Endothelial cell of umbilical vein (primary cell): ENCODE data around the gene MORC3. TPM values are rescaled to one million over a fixed set of nuclear protein-coding genes. Genes with fewer than 3 reads are reported as not detected.
A peak's percentile ranks its signal among the peaks of the same experiment; 100 is the strongest.

Experiments
- BruUV-seq: library from RNA; stranded (reverse); fragments of 400-500 nt; replicated peaks from 2 replicates; lab custom pipeline; 2021; lab: Mats Ljungman, UMichigan
- CTCF ChIA-PET: fragments of 300-600, 350-600 bp; sonication (Branson Sonifier 250); formaldehyde crosslinking; loops from one replicate; lab custom pipeline; 2021; ENCODE audit warnings: antibody characterized with exemption, inconsistent platforms; lab: Charles Lee
- POLR2A ChIA-PET: fragments of 300-600, 350-600 bp; sonication (Branson Sonifier 250); formaldehyde crosslinking; loops from one replicate; lab custom pipeline; 2021; ENCODE audit warnings: antibody characterized with exemption, inconsistent platforms; lab: Charles Lee
- DNase-seq: peaks from one replicate; pipeline ENCODE4 v3.0.0-alpha.2; 2011; ENCODE audit warnings: low read depth, low spot score
- FAIRE-seq: peaks from 2 replicates; lab custom pipeline; 2011; peaks lifted over from hg19 to GRCh38; lab: Jason Lieb, UNC
- H2AFZ ChIP-seq: 2 replicates; pipeline ENCODE4 v1.6.0; 2012; ENCODE audit warnings: low read depth, low read length, control low read depth, inconsistent platforms
- H3K27ac ChIP-seq: 2 replicates; pipeline ENCODE4 v1.5.1; 2011; ENCODE audit warnings: low read depth, mild to moderate bottlenecking, control low read depth, low read length, moderate library complexity; ENCODE audit not compliant: insufficient read depth
- H3K27me3 ChIP-seq, 2 experiments: 2 replicates each; pipeline versions ENCODE4 v1.6.0 to v1.6.1; 2011; ENCODE audit warnings: low read length in 2 of 2, mixed read lengths in 1 of 2; ENCODE audit not compliant: control insufficient read depth in 2 of 2, insufficient read depth in 2 of 2
- H3K36me3 ChIP-seq, 2 experiments: 2 replicates in 1 of 2; 3 replicates in 1 of 2; pipeline ENCODE4 v1.5.1; 2011; ENCODE audit warnings: low read length in 2 of 2, mild to moderate bottlenecking in 1 of 2, moderate library complexity in 1 of 2; ENCODE audit not compliant: control insufficient read depth in 2 of 2, insufficient read depth in 2 of 2; ENCODE audit errors: extremely low read depth in 1 of 2
- H3K4me1 ChIP-seq: 3 replicates; pipeline ENCODE4 v1.5.1; 2011; ENCODE audit warnings: mild to moderate bottlenecking, low read length; ENCODE audit not compliant: control insufficient read depth, insufficient read depth; ENCODE audit errors: extremely low read depth
- H3K4me2 ChIP-seq: 2 replicates; pipeline ENCODE4 v1.6.1; 2011; ENCODE audit warnings: low read length, control low read depth, mixed read lengths; ENCODE audit not compliant: insufficient read depth
- H3K4me3 ChIP-seq, 3 experiments: fragments of 200-600 bp in 1 of 3; sonication (generic), shearing (Covaris generic) in 1 of 3; replicated peaks in 1 of 3; 2 replicates each; pipeline ENCODE4 v1.5.1; 2011 to 2016; ENCODE audit warnings: control low read depth in 3 of 3, low read length in 3 of 3, mild to moderate bottlenecking in 2 of 3, inconsistent platforms in 1 of 3, low read depth in 1 of 3, moderate library complexity in 1 of 3; ENCODE audit not compliant: insufficient read depth in 1 of 3
- H3K79me2 ChIP-seq: 2 replicates; pipeline ENCODE4 v1.6.0; 2012; ENCODE audit warnings: low read length, inconsistent platforms; ENCODE audit not compliant: control insufficient read depth, insufficient read depth
- H3K9ac ChIP-seq: replicated peaks from 2 replicates; pipeline ENCODE3; 2011; ENCODE audit warnings: low read length, control low read depth; ENCODE audit not compliant: insufficient read depth; ENCODE audit errors: extremely low read depth
- H3K9me1 ChIP-seq: replicated peaks from 3 replicates; pipeline ENCODE4 v1.6.0; 2011; ENCODE audit warnings: mild to moderate bottlenecking, low read length; ENCODE audit not compliant: control insufficient read depth, insufficient read depth; ENCODE audit errors: extremely low read depth
- H3K9me3 ChIP-seq: replicated peaks from 2 replicates; pipeline ENCODE4 v1.5.1; 2012; ENCODE audit warnings: low read length, inconsistent platforms; ENCODE audit not compliant: control insufficient read depth, insufficient read depth
- H4K20me1 ChIP-seq: replicated peaks from 2 replicates; pipeline ENCODE3; 2011; ENCODE audit warnings: mild to moderate bottlenecking, low read length; ENCODE audit not compliant: control insufficient read depth, insufficient read depth; ENCODE audit errors: extremely low read depth
- EZH2 ChIP-seq: IDR thresholded peaks from 2 replicates; pipeline ENCODE4 v1.6.1; 2012; ENCODE audit warnings: borderline replicate concordance, low read depth, mild to moderate bottlenecking, moderate library complexity, low read length, inconsistent platforms; ENCODE audit not compliant: severe bottlenecking
- GATA2 ChIP-seq: IDR thresholded peaks from 2 replicates; pipeline ENCODE4 v1.7.0; 2011; ENCODE audit warnings: low read depth, mild to moderate bottlenecking, moderate library complexity, mixed read lengths, low read length; ENCODE audit not compliant: insufficient read length, insufficient read depth
- POLR2A ChIP-seq: IDR thresholded peaks from 2 replicates; pipeline ENCODE4 v1.6.1; 2012; ENCODE audit warnings: low read depth, mild to moderate bottlenecking, control low read depth, low read length
- POLR2AphosphoS5 ChIP-seq: IDR thresholded peaks from 2 replicates; pipeline ENCODE4 v1.6.1; 2012; ENCODE audit warnings: low read depth, mild to moderate bottlenecking, control low read depth, low read length, moderate library complexity; ENCODE audit not compliant: insufficient read depth
- dilution Hi-C: fragments of 300-500 bp; cut with MboI; formaldehyde crosslinking; loops from one replicate; pipeline ENCODE4 v1.15.0; 2019; ENCODE audit warnings: low sequenced_read_pairs; ENCODE audit not compliant: extremely low pct_ligation_motif_present
- intact Hi-C: fragments of 100-400 bp; cut with micrococcal nuclease; formaldehyde crosslinking; loops from one replicate; pipeline ENCODE4 v1.10.0; 2022
- polyA plus RNA-seq, 4 experiments: library from polyadenylated mRNA; depleted of rRNA in 3 of 4; stranded (reverse) in 3 of 4; unstranded in 1 of 4; fragments of >200 nt; gene quantifications; 2 replicates each; pipeline versions ENCODE4 v1.2.1 to v1.2.3, GENCODE V29; 2011 to 2012; ENCODE audit warnings: missing spikeins in 1 of 4
- total RNA-seq: library from RNA; stranded (reverse); gene quantifications from 2 replicates; pipeline ENCODE4 v1.2.3, GENCODE V29; 2021

Gene MORC3
- total and polyA plus RNA-seq, 2 donors (not counting 3 experiments of a cell fraction or from before 2014, with no cell fraction given) = 7.3 to 25.3 TPM

DNA sequence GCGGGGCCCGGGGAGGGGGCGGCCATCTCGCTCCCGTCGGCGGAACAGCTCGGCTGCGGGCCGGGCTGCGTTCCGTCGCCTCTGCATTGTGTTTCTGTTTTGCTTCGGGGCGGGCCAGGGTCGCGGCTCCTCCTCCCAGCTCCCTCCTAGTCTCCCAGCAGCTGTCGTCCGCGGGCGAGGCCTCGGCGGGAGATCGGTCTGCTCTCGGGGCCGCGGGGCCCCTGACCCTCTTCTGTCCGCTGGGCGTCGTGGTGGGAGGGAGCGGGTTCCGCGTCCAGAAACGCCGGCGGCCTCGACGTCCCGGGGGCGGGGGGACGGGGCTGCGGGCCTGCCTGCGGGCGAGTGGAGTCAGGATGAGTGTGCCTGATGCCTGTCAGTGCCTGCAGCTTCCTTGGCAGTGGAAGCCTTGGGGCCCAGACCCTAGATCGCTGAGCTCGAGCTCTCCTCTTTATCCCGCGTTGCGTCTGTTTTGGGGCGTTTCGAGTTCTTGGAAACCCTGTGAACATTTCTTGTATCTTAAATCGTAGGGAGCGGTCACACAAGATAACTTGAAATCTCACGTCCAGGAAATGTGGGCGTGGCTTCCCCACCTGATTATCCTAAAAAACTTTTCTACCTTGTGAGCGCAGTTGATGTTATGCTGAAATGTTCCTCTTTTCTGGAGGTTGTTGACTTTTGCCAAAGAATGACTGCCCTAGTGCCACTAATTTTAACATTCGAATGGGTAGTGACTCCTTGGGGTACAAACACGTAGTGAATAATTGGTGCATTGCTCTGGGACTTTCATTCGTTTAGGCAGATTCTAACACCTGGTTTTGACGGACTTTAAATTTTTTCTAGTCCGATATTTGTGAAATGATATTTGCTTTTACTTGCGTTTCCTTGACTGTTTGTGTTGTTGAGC, 676 bp downstream of the MORC3 start:
- BruUV-seq = no TSS peak
- FAIRE-seq = peak; percentile 54
- dilution Hi-C loops = no loop called here

DNA sequence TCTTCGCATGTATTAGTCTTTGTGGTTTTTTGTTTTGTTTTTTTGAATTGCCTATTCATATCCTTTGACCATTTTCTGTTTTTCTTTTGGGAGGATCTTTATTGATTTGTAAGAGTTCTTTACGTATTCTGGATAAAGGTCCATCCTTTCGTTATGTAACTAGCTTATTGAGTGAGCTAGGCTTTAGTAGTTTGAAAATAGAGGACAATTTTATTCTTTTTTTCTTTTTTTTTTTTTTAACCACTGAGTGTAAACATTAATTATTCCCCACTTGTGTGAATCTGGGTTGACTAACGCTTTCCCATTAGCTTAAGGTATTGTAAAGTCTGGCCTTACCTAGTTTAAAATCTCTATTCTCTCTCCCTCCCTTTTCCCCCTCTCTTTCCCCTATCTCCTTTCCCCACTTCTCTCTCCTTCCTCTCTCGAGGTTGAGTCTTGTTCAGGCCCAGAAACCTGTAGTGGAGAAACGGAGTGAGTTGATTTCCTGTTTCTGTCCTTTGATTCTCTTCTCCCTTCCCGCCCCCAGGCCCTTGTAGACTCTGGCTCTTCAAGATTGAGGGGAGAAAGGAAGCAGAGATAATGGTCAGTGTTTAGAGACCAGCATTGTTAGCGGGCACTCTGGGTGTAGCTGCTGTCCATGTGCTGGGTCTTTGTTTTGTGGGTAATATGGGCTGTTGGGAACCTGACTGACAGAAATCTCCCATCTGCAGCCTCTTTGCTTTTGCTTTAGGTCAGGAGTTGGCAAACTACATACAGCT, 1.5 kb downstream of the MORC3 start:
- H3K4me3 ChIP-seq = peak overlapping the region; percentile 77 to 97 (median 95)
- H3K27me3 ChIP-seq = no peaks in the 10 kb centered on the region
- H3K79me2 ChIP-seq = peaks cover 61% of the 10 kb centered on the region
- DNase-seq (peak; percentile 78), FAIRE-seq (peak; percentile 79)
- peaks cover 19% of the 10 kb centered on the region for H3K4me1 ChIP-seq
- H3K27ac ChIP-seq = peak overlapping the region; percentile 83
- BruUV-seq = TSS peak; percentile 41
- no peaks in the 10 kb centered on the region for H3K36me3 ChIP-seq
- H3K9me3 ChIP-seq = no peaks in the 10 kb centered on the region
- CTCF ChIA-PET = interaction anchor here (1.2 to 3.8 kb wide), 2 partner anchors 9 to 180 kb away, joined by 3 to 29 read pairs; no protein-coding TSS in a partner anchor
- dilution Hi-C loops = no loop called here
- no peak for TF ChIP-seq POLR2A
- no peak for TF ChIP-seq EZH2
- TF ChIP-seq POLR2AphosphoS5 = no peak
- POLR2A ChIA-PET = no interaction called here
- no peaks in the 10 kb centered on the region for H4K20me1 ChIP-seq
- H3K4me2 ChIP-seq = peak overlapping the region; percentile 95
- peak overlapping the region; percentile 80 for H3K9ac ChIP-seq
- no peaks in the 10 kb centered on the region for H3K9me1 ChIP-seq
- intact Hi-C loops = loop anchor here (5.0 kb wide), 1 partner anchor 184 kb away; the partner anchor contains the start of gene CBR3
- peak overlapping the region; percentile 10 for H2AFZ ChIP-seq

More for the DNA sequence above, 676 bp downstream of the MORC3 start:
- Histone ChIP-seq H3K79me2 (peaks cover 53% of the 10 kb centered on the region), H3K9ac (peak overlapping the region; percentile 80), H3K27me3 (peaks cover 0 to 2% of the 10 kb centered on the region in 2 experiments), H4K20me1 (no peaks in the 10 kb centered on the region), H3K4me2 (peak overlapping the region; percentile 95), H3K4me1 (peaks cover 19% of the 10 kb centered on the region), H2AFZ (peak overlapping the region; percentile 52), H3K4me3 (peak overlapping the region; percentile 77 to 97 (median 95)), H3K9me1 (no peaks in the 10 kb centered on the region), H3K36me3 (no peaks in the 10 kb centered on the region), H3K27ac (peak overlapping the region; percentile 83), H3K9me3 (no peaks in the 10 kb centered on the region)
- DNase-seq = peak; percentile 84
- CTCF ChIA-PET = interaction anchor here (0.5 to 3.8 kb wide), 9 partner anchors 10 to 195 kb away, joined by 3 to 29 read pairs (median 3); no protein-coding TSS in a partner anchor
- intact Hi-C loops = loop anchor here (1.0 to 5.0 kb wide), 2 partner anchors 164 to 183 kb away; partner anchors contain the start of genes CBR3 and DOP1B
- TF ChIP-seq POLR2A (peak; percentile 44), GATA2 (no peak)
- POLR2A ChIA-PET = interaction anchor here (0.7 to 1.7 kb wide), 10 partner anchors 13 to 1274 kb away, joined by 3 to 11 read pairs (median 4); partner anchors contain the start of genes DOP1B and SETD4
